WTC11 (cell line): ENCODE results near the gene KCNMA1.

Experiments used
- ELF4 ChIP-seq: sonication (generic); formaldehyde crosslinking; IDR thresholded peaks from 2 replicates; pipeline ENCODE4 v1.8.1; 2022; ENCODE audit warnings: low read depth, mild to moderate bottlenecking, moderate library complexity, missing genetic modification reagents
- GABPB1 ChIP-seq: sonication (generic); formaldehyde crosslinking; IDR thresholded peaks from 2 replicates; pipeline ENCODE4 v1.8.1; 2023; ENCODE audit warnings: mild to moderate bottlenecking, missing genetic modification reagents
- NR2C2 ChIP-seq: sonication (generic); formaldehyde crosslinking; IDR thresholded peaks from 2 replicates; pipeline ENCODE4 v1.8.0; 2022; ENCODE audit warnings: mild to moderate bottlenecking, missing genetic modification reagents
- SP1 ChIP-seq: sonication (generic); formaldehyde crosslinking; conservative IDR thresholded peaks from 2 replicates; pipeline ENCODE4 v1.8.1; 2022; ENCODE audit warnings: missing genetic modification reagents
- TCF7 ChIP-seq: sonication (generic); formaldehyde crosslinking; IDR thresholded peaks from 2 replicates; pipeline ENCODE4 v1.8.0; 2022; ENCODE audit warnings: mild to moderate bottlenecking, low read depth, missing genetic modification reagents, moderate library complexity
- TP53 ChIP-seq: sonication (generic); formaldehyde crosslinking; IDR thresholded peaks from 2 replicates; pipeline ENCODE4 v1.8.1; 2023; ENCODE audit warnings: mild to moderate bottlenecking, missing genetic modification reagents
- ZNF219 ChIP-seq: sonication (generic); formaldehyde crosslinking; IDR thresholded peaks from 2 replicates; pipeline ENCODE4 v1.8.0; 2023; ENCODE audit warnings: missing genetic modification reagents, mild to moderate bottlenecking, borderline replicate concordance
- ZNF263 ChIP-seq: sonication (generic); formaldehyde crosslinking; IDR thresholded peaks from 2 replicates; pipeline ENCODE4 v1.8.1; 2022; ENCODE audit warnings: low read depth, mild to moderate bottlenecking, moderate library complexity, missing genetic modification reagents
- TF ChIP-seq, protein P1 (sequence below): sonication (generic); formaldehyde crosslinking; IDR thresholded peaks from 2 replicates; pipeline ENCODE4 v1.8.1; 2022; ENCODE audit warnings: mild to moderate bottlenecking, moderate library complexity, missing genetic modification reagents
- TF ChIP-seq, protein P2 (sequence below): fragments of 200-600 bp; IDR thresholded peaks from 2 replicates; pipeline ENCODE4 v1.8.0; 2022; ENCODE audit warnings: antibody characterized with exemption
- TF ChIP-seq, protein P3 (sequence below): sonication (generic); formaldehyde crosslinking; IDR thresholded peaks from 2 replicates; pipeline ENCODE4 v1.8.0; 2022; ENCODE audit warnings: mild to moderate bottlenecking, missing genetic modification reagents
- TF ChIP-seq, protein P4 (sequence below): fragments of 250-450 bp; sonication (Bioruptor Pico); IDR thresholded peaks from 2 replicates; pipeline ENCODE4 v2.1.2; 2022; ENCODE audit warnings: mild to moderate bottlenecking, moderate library complexity
- TF ChIP-seq, protein P5 (sequence below): sonication (generic); formaldehyde crosslinking; conservative IDR thresholded peaks from 2 replicates; pipeline ENCODE4 v1.8.1; 2022; ENCODE audit warnings: mild to moderate bottlenecking, missing genetic modification reagents

DNA sequence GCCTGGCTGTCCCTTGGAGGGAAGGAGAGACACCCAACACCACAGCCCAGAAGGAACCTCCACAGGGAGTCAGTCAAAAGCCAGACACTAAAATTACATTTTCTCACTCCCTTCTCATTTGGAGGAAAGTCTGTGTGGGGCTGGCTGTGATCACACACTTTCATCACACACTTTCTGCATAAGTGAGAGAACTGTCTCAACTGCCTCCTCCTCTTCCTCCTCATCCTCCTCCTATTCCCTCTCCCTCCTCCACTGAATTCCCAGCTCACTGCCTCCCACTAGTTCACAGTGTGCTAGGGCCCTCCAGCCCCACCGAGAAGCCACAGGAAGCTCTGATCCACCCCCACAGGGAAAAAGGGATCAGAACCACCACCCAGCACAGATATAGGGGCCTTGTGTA, 91.6 kb downstream of the KCNMA1 start:
- TF ChIP-seq GABPB1 (CRISPR knock-in tag) (no peak), TCF7 (CRISPR knock-in tag) (no peak), ZNF263 (CRISPR knock-in tag) (no peak), TP53 (no peak), ELF4 (CRISPR knock-in tag) (no peak), SP1 (CRISPR knock-in tag) (no peak), ZNF219 (CRISPR knock-in tag) (no peak), NR2C2 (CRISPR knock-in tag) (no peak)
- TF ChIP-seq, protein P1, sequence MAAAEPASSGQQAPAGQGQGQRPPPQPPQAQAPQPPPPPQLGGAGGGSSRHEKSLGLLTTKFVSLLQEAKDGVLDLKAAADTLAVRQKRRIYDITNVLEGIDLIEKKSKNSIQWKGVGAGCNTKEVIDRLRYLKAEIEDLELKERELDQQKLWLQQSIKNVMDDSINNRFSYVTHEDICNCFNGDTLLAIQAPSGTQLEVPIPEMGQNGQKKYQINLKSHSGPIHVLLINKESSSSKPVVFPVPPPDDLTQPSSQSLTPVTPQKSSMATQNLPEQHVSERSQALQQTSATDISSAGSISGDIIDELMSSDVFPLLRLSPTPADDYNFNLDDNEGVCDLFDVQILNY (CRISPR knock-in tag): no peak
- TF ChIP-seq, protein P2, sequence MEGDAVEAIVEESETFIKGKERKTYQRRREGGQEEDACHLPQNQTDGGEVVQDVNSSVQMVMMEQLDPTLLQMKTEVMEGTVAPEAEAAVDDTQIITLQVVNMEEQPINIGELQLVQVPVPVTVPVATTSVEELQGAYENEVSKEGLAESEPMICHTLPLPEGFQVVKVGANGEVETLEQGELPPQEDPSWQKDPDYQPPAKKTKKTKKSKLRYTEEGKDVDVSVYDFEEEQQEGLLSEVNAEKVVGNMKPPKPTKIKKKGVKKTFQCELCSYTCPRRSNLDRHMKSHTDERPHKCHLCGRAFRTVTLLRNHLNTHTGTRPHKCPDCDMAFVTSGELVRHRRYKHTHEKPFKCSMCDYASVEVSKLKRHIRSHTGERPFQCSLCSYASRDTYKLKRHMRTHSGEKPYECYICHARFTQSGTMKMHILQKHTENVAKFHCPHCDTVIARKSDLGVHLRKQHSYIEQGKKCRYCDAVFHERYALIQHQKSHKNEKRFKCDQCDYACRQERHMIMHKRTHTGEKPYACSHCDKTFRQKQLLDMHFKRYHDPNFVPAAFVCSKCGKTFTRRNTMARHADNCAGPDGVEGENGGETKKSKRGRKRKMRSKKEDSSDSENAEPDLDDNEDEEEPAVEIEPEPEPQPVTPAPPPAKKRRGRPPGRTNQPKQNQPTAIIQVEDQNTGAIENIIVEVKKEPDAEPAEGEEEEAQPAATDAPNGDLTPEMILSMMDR: no peak
- TF ChIP-seq, protein P3, sequence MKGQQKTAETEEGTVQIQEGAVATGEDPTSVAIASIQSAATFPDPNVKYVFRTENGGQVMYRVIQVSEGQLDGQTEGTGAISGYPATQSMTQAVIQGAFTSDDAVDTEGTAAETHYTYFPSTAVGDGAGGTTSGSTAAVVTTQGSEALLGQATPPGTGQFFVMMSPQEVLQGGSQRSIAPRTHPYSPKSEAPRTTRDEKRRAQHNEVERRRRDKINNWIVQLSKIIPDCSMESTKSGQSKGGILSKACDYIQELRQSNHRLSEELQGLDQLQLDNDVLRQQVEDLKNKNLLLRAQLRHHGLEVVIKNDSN (CRISPR knock-in tag): no peak
- TF ChIP-seq, protein P4, sequence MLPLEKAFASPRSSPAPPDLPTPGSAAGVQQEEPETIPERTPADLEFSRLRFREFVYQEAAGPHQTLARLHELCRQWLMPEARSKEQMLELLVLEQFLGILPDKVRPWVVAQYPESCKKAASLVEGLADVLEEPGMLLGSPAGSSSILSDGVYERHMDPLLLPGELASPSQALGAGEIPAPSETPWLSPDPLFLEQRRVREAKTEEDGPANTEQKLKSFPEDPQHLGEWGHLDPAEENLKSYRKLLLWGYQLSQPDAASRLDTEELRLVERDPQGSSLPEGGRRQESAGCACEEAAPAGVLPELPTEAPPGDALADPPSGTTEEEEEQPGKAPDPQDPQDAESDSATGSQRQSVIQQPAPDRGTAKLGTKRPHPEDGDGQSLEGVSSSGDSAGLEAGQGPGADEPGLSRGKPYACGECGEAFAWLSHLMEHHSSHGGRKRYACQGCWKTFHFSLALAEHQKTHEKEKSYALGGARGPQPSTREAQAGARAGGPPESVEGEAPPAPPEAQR (CRISPR knock-in tag): no peak
- TF ChIP-seq, protein P5, sequence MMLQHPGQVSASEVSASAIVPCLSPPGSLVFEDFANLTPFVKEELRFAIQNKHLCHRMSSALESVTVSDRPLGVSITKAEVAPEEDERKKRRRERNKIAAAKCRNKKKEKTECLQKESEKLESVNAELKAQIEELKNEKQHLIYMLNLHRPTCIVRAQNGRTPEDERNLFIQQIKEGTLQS: no peak
